Neural crest cell (in vitro differentiated cells): ENCODE measurements around the gene ABCC2. TPM values are rescaled to one million over a fixed set of nuclear protein-coding genes. Genes with fewer than 3 reads are reported as not detected.

ENCODE experiments used
- DNase-seq: peaks from one replicate; pipeline ENCODE4 v3.0.0; 2021; ENCODE audit warnings: low read depth, mixed read lengths, low spot score
- H3K27ac Mint-ChIP-seq: one replicate; pipeline ENCODE4 v1.8.0; 2021; ENCODE audit warnings: mild to moderate bottlenecking, mixed read lengths; ENCODE audit not compliant: unreplicated experiment
- H3K27me3 Mint-ChIP-seq: 2 replicates; pipeline ENCODE4 v1.8.0; 2021; ENCODE audit warnings: low read depth, mild to moderate bottlenecking, mixed read lengths
- H3K36me3 Mint-ChIP-seq: 2 replicates; pipeline ENCODE4 v1.8.0; 2021; ENCODE audit warnings: low read depth, mild to moderate bottlenecking, mixed read lengths
- H3K4me1 Mint-ChIP-seq: 2 replicates; pipeline ENCODE4 v1.8.0; 2021; ENCODE audit warnings: mixed read lengths
- H3K4me3 Mint-ChIP-seq: one replicate; pipeline ENCODE4 v1.8.0; 2021; ENCODE audit warnings: mild to moderate bottlenecking, mixed read lengths
- H3K9me3 Mint-ChIP-seq: 2 replicates; pipeline ENCODE4 v1.8.0; 2021; ENCODE audit warnings: mixed read lengths
- CTCF ChIP-seq: fragments of 200-600 bp; sonication (generic); conservative IDR thresholded peaks from 2 replicates; pipeline ENCODE4 v1.5.0; 2021; ENCODE audit warnings: antibody characterized with exemption, mild to moderate bottlenecking
- total RNA-seq: library from RNA; stranded (reverse); gene quantifications from 2 replicates; pipeline ENCODE4 v1.2.1, GENCODE V29; 2021

The ABCC2 gene
- total RNA-seq, 1 donor from 2014 or later: 5.9 TPM

GRCh38 chr10:99873846-99874245 lies 91.4 kb downstream of the ABCC2 start:
- Mint-ChIP-seq H3K4me3 (no peak overlapping the region), H3K4me1 (no peaks in the 10 kb centered on the region), H3K27ac (no peak overlapping the region), H3K27me3 (no peaks in the 10 kb centered on the region), H3K36me3 (peaks cover 31% of the 10 kb centered on the region), H3K9me3 (no peaks in the 10 kb centered on the region)
- no peak for TF ChIP-seq CTCF
- no peak for DNase-seq

GRCh38 chr10:99874341-99875085 lies 92.1 kb downstream of the ABCC2 start:
- TF ChIP-seq CTCF: no peak
- H3K27me3 Mint-ChIP-seq: no peaks in the 10 kb centered on the region
- H3K9me3 Mint-ChIP-seq: no peaks in the 10 kb centered on the region

GRCh38 chr10:99875473-99875872 lies 93.0 kb downstream of the ABCC2 start:
- no peak for DNase-seq
- TF ChIP-seq CTCF: no peak
- no peaks in the 10 kb centered on the region for H3K27me3 Mint-ChIP-seq
- no peak overlapping the region for H3K4me3 Mint-ChIP-seq
- no peak overlapping the region for H3K27ac Mint-ChIP-seq
- no peaks in the 10 kb centered on the region for H3K9me3 Mint-ChIP-seq
- no peaks in the 10 kb centered on the region for H3K4me1 Mint-ChIP-seq
- peaks cover 39% of the 10 kb centered on the region for H3K36me3 Mint-ChIP-seq

More at GRCh38 chr10:99874341-99875085, 92.1 kb downstream of the ABCC2 start:
- H3K4me3 Mint-ChIP-seq: no peak overlapping the region
- H3K27ac Mint-ChIP-seq: no peak overlapping the region
- DNase-seq: no peak
- H3K4me1 Mint-ChIP-seq: no peaks in the 10 kb centered on the region
- peaks cover 31% of the 10 kb centered on the region for H3K36me3 Mint-ChIP-seq

- no peak for TF ChIP-seq CTCF
- H3K4me3 Mint-ChIP-seq: no peak overlapping the region
- H3K9me3 Mint-ChIP-seq: no peaks in the 10 kb centered on the region
- DNase-seq: no peak
- peak overlapping the region; percentile 72 for H3K27ac Mint-ChIP-seq
- H3K36me3 Mint-ChIP-seq: peaks cover 45% of the 10 kb centered on the region
- no peaks in the 10 kb centered on the region for H3K27me3 Mint-ChIP-seq
- no peaks in the 10 kb centered on the region for H3K4me1 Mint-ChIP-seq
Measured at GRCh38 chr10:99880080-99880835, 97.8 kb downstream of the ABCC2 start.

- no peaks in the 10 kb centered on the region for H3K27me3 Mint-ChIP-seq
- no peak overlapping the region for H3K4me3 Mint-ChIP-seq
- peaks cover 41% of the 10 kb centered on the region for H3K36me3 Mint-ChIP-seq
- H3K4me1 Mint-ChIP-seq: no peaks in the 10 kb centered on the region
- H3K27ac Mint-ChIP-seq: no peak overlapping the region
- TF ChIP-seq CTCF: no peak
- H3K9me3 Mint-ChIP-seq: no peaks in the 10 kb centered on the region
- no peak for DNase-seq
Measured at GRCh38 chr10:99881371-99881770, 98.9 kb downstream of the ABCC2 start.
